Measurements from ENCODE around the gene CACNA1C.

CACNA1C gene

GRCh38 chr12:2654741-2655140 lies 602.0 kb downstream of the CACNA1C start:
- no peak for DNase-seq

DNA sequence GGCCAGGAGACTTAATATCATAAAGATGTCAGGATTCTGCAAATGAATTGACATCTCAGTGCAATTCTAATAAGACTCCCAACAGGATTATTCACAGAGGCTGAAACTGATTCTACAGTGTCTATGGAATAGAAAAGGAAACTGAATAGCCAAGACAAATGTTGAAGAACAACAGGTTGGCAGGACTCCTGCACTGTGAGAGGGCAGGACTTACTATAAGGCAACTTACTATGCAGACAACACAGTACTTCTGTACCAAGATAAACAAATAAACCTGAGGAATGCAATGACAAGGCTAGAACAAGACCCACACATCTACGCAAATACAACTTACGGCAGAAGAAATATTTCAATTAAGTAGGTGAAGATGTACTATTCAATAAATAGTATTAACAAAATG lies 609.7 kb downstream of the CACNA1C start:
- DNase-seq: no peak

DNA sequence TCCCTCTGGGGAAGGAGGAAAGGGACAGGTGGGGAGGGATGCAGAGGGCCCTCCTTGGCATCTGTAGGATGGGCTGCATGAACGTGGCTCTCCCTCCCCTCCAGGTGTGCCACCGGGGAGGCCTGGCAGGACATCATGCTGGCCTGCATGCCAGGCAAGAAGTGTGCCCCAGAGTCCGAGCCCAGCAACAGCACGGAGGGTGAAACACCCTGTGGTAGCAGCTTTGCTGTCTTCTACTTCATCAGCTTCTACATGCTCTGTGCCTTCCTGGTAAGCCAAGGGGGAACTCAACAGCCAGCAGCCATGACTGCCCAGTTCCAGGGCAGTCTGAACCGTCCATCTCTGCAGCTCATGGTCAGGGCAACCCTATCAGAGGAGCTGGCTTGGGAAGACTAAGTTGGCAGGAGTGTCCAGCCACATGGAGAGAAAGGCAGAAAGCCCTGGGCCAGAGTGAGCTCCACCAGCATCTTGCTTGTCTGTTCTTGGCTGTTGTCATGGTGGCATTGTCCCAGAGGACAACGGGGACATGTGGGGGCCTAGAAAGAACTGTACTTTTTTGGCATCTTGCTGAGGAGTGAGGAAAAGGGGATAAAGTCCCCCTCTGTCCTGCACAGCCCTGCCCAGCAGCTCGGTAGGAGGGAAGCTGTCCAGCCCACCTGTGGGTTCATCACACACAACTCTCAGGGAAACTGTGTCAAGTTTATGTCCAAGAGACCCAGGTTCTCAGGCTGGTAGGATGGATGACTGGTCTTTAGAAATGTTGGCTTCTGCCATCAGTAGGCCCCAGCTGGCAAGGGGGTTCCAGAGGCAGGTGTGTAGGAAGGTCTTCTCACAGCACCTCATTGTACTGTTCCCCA lies 612.2 kb downstream of the CACNA1C start:
- DNase-seq: no peak

DNA sequence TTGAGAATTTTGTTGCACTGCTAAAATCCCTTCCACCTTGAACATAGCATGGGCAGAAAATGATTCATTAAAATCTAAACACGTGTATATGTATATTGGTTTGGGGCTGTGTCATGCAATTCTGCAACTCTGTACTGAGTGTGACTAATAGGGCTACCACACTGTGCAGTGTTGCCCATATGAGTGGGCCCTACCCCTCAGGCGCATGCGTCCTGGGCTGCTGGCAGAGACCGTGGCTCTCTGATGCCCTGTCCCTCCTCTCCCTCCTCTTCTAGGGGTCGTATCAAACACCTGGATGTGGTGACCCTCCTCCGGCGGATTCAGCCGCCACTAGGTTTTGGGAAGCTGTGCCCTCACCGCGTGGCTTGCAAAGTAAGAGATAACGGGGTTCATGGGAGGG lies 613.6 kb downstream of the CACNA1C start:
- no peak for DNase-seq

DNA sequence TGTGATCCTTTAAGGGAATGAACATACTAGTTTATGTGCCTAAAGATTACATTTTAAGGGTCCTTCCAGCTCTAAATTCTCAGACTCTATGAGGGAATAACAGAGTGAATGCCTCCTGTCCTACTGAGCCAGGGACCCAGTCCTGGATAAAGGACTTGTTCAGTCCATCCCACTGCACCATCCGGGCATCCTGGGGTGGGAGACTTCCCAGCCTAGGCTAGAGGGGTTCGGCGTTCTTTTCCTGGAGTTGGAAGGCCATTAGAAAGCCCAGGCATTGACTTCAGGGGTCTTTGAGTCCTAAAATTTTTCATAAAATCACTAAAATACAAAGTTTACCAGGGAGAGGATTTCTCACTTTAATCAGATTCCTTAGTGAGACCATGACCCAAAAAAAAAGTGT lies 614.1 kb downstream of the CACNA1C start:
- no peak for DNase-seq

DNA sequence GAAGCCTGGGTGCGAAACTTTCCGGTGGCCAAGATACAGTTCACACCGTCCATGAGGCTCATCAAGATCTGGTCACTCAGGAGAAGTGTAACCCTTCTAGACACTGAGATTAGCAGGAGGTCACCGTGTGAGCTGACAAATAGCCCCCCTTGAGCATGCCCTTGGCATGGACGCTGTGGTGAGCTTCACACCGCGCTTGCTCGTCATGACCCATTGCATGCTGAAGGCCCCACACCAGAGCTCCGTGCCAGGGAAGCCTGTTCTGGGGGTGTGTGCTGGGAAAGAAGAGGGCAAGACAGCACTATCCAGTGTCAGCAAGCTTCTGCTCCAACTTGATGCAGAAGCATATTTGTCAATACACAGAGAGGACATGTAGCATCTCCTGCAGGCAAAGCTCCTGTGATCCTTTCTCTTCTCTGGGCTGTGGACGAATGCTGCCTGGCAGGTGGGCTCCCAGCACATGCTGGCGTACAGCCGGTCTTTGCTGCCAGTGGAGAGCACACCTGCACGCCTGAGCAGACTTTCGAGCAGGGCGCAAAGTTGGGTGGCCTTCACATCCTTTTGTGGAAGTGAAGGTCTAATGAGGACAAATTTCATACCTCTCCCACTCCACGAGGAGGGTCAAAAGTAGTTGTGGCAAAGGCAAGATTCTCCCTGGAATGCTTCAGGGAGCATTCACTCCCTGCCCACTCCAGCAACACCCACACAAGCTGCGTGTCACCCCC lies 615.1 kb downstream of the CACNA1C start:
- DNase-seq: no peak

GRCh38 chr12:2668816-2669215 lies 616.0 kb downstream of the CACNA1C start:
- no peak for DNase-seq

DNA sequence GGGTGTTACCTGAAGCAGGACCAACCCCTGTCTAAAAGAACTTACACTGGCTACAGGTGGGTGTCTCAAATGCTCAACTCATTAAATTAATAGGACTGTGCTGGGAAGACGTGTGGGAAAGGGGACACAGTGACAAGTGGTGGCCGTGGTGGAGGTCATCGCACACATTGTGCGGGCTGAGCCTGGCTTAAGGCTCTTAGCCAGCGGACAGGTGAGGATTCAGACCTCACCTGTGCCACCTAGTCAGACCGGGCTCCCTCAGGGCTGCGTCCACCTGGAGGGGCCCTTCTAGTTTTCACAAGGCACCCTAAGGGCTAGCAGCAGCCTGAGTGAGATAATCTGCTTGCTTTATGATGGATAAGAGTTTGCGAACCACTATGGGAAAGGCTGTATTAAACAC lies 616.8 kb downstream of the CACNA1C start:
- no peak for DNase-seq

DNA sequence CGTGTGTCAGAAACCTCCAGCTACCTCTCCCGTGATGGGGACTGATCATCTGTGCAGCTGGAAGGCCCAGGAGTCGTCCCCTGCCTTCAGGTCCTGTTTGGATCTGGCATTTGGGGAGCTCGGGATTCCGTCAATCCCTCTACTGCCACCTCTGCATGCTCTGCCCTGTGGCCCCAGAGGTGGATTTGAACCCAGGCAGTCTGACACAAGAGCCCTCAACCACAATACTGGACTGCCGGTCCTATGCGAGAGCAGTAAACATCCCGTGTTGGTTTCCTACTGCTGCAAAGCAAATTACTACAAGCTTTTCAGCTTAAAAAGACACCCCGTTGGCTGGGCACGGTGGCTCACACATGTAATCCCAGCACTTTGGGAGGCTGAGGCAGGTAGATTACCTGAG lies 620.1 kb downstream of the CACNA1C start:
- peak; percentile 46 for DNase-seq

DNA sequence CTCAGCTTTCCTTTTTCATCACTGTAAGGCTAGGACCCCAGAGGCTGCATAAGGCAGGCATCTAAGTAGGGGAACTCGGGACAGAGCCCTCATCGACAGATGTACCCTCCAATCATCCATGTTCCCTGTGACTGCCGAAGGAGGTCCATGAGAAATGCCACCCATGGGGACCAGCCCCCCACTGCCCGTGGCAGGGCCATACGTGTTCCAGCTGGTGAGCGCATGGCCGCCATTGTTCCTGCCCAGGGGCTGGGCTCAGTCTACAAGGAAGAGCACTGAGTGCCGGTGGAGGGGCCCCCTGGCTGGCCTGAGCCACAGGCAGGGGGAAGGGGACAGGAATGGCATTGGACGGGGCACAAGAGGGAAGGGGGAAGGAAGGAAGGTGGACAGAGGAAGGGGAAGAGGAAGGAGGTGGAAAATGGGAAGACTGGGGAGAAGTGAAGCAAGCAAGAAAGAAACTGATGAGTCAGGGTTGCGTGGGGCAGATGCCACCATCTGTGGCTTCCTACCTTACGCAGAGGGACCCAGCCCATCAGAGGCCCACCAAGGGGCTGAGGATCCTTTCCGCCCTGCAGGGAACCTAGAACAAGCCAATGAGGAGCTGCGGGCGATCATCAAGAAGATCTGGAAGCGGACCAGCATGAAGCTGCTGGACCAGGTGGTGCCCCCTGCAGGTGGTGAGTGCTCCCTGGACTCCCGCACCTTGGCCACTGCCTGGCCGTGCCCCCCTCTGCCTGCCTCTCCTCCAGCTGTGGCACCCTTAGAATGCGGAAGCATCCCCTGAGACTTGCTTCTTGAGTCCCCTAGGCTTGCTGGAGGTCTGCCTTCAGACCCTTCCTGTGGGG lies 621.4 kb downstream of the CACNA1C start:
- DNase-seq: peak; percentile 48

DNA sequence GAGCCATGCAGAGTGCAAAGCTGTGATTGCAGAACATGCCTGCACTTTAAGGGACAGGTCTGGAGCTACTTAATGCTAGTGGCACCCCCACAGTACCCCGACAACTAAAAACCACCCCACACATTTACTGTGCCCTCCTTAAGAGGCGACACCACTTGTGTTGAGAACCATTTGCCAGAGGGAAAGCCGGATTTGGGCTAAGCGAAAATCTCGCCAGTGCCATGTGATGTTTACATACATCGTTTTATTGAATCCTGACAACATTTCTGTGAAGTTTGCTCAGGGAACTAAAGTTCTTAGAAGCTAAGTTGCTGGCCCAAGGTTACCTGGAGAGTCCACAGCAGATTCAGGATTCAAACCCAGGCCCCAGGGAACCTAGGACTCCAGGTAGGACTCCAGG lies 623.0 kb downstream of the CACNA1C start:
- no peak for DNase-seq

- DNase-seq: peak; percentile 44
Measured at GRCh38 chr12:2677142-2677880, 624.5 kb downstream of the CACNA1C start.

GRCh38 chr12:2678426-2678825 lies 625.6 kb downstream of the CACNA1C start:
- DNase-seq: no peak

DNA sequence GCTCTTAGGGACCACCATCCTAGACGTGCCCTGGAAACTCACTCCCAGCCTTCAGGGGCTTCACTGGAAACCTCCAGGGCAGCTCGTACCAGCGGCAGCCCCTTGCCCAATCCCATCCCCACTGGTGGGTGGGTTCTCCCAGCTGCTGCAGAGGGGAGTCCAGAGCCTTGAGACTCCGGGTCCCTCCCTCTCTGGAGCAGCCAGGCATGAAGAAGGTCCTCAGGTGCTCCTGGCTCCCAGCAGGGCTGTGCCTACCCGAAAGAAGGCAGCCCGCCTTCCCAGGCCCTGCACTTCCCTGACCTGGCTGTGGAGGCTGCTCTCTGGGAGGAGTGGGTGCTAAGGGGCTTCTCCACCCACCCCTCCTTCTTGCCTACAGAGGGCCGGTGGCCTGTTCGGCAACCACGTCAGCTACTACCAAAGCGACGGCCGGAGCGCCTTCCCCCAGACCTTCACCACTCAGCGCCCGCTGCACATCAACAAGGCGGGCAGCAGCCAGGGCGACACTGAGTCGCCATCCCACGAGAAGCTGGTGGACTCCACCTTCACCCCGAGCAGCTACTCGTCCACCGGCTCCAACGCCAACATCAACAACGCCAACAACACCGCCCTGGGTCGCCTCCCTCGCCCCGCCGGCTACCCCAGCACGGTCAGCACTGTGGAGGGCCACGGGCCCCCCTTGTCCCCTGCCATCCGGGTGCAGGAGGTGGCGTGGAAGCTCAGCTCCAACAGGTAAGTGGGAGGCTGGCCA lies 626.5 kb downstream of the CACNA1C start:
- no peak for DNase-seq

GRCh38 chr12:2679816-2680675 lies 627.3 kb downstream of the CACNA1C start:
- peak; percentile 44 for DNase-seq

DNA sequence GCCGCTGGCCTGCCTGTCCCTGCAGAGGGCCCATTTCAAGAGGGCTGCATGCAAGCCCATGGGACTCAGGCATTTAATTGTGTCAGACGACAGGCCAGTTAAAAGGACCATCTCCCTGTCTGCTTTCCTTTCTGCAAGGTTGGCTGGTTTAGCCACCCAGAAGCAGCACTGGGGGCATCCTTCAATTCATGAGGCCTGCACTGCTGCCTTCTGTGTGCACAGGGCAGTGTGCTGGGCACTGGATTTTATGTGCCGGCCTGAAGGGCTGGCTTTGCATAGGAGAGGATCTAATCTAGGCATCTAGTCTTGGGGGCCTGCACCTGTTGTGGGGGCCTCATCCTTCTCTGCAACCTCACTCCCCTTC lies 627.9 kb downstream of the CACNA1C start:
- no peak for DNase-seq

- DNase-seq: no peak
Measured at GRCh38 chr12:2681450-2682205, 628.8 kb downstream of the CACNA1C start.

- no peak for DNase-seq
Measured at GRCh38 chr12:2682296-2683251, 629.8 kb downstream of the CACNA1C start.

Data from activated CD8-positive, alpha-beta memory T cell treated with anti-CD3 and anti-CD28 coated beads, Interleukin-2, amount 50 U/mL, for 48 hours (primary cell).